Measurements from ENCODE around the gene HEPHL1.
"Not testable (repeated sequence)": the region's sequence is repeated elsewhere in the genome, so short reads cannot be mapped to it uniquely, and the experiment has no call there.

HEPHL1 gene

GRCh38 chr11:94153320-94153719, 132.2 kb downstream of the HEPHL1 start:
- no peak for DNase-seq

GRCh38 chr11:94154095-94154856, 133.1 kb downstream of the HEPHL1 start:
- DNase-seq: no peak

GRCh38 chr11:94157339-94157738, 136.2 kb downstream of the HEPHL1 start:
- not testable (repeated sequence) for DNase-seq
